Mesenteric fat pad (tissue), 1 donor: Measurements from ENCODE around the gene CCDC194. TPM values are rescaled to one million over a fixed set of nuclear protein-coding genes. Genes with fewer than 3 reads are reported as not detected.

Experiments used
- DNase-seq: peaks from one replicate; pipeline ENCODE4 v3.0.0-alpha.2; 2020; ENCODE audit warnings: low spot score
- long read RNA-seq: library from polyadenylated mRNA; unstranded; transcript quantifications from one replicate; pipeline ENCODE4 v2.0.0, GENCODE V29; 2020
- total RNA-seq: library from RNA; stranded (reverse); fragmentation: NEBNext Ultra II Directional; extraction: Animal tissue kit (Norgen Biotek cat#: 25700); gene quantifications from one replicate; pipeline ENCODE4 v1.2.1, GENCODE V29; 2021
- donor health status: DM: yes; HTN: yes; CAD: no.

CCDC194 gene, protein sequence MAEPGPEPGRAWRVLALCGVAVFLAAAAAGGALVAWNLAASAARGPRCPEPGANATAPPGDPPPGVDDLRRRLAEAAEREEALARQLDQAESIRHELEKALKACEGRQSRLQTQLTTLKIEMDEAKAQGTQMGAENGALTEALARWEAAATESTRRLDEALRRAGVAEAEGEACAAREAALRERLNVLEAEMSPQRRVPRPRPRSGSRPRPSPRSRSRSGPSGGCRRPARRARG
- total RNA-seq: 0.87 TPM
- long read RNA-seq: 0 reads

DNA sequence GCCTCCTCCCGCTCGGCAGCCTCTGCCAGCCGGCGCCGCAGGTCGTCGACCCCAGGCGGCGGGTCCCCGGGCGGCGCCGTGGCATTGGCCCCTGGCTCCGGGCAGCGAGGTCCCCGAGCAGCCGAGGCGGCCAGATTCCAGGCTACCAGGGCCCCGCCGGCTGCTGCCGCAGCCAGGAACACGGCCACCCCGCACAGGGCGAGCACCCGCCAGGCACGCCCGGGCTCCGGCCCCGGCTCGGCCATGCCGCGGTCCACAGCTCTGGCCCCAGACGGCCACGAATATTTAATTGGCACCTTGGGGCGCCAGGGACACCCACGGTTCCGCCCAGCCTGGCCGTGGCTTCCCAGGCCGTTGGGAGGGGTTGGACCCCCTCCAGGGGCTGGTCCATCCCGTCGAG, at the start of gene CCDC194:
CCDC194 (minus strand) TSS at position 283 of the 400 bp plus-strand sequence; CDS start at position 245, 38 bp downstream.
- no peak for DNase-seq

DNA sequence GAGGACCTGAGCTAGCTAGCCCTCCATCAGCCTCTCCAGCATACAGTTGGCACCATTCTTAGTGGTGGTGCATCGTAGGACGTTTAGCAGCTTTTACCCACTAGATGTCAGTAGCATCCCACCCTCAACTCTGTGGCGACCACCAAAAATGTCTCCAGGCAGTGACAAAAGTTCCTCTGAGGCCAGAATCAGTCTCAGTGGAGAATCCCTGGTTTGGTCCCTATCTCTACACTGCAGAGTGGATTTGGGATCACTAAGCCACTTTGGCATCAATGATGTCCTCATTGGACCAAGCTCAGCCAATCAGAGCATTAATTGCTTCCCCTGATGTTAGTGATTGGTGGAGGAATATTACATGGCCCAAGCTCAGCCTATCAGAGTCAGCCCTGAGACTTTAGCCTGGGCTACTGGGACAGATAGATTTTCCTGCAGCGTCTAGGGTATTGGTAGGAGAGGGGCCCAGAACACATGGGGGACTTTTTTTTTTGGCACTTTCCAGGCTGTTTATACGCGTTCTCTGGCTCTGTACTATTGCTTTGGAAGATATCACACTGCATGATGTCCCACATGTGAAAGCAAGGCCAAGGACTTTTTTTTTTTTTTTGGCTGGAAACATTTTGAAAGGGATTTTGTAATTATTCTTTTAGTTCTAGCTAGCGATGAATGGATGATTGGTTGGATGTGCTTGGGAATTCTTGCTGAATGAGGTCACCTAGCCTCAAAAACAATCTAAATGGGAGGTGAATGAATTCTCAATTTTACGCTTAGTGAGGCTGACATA, 47.4 kb upstream of the CCDC194 start:
- DNase-seq: no peak

DNA sequence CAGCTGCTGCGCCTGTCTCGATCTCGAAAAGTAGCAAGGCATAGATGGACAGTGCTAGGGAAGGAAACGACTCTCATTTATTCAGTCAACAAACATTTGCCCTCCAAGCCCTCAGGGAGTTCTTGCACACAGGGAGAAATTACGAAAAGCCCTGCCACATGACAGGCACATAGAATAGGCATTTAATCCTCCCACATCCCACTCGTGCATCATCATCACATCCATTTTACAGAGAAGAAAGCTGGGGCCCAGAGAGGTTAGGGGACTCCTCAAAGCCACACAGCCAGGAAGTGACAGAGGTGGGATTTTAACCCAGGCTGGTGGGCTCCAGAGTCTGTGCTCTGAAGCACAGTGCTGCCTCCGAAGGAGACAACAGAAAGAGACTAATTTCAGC, 42.9 kb upstream of the CCDC194 start:
- DNase-seq: no peak

DNA sequence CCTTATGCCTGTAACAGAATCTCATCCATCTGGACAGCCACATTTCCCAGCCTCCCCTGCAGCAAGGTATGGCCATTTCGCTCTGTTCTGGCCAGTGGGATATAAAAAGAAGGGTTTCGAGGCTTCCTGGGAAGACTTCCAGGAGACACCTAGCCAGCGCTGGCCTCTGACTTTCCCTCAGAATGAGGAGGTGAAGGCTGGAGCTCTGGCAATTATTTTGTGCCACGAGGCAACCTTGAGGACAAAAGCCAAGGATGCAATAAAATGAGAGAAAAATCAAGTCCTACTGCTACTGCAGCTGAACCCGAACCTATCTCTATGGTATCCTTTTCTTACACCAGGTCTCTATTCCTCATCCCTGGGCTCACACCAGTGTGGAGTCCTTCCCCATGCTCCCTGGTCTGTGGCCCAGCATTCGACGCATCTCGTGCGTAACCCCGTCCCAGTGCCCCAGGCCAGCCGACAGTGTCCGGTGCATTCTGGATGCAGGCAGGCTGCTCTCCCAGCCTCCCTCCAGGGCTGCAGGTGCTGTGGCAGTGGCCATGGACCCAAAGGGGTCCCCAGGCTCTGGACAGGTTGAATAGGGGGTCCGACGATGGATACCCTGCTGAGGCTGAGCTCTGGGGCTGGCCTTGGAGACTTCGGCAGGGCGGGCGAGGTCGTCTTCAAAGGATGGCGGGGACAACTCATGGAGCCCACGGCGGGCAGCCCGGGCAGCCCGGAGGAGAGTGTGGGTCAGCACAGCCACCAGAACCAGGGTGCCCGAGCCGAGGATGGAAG, 42.3 kb upstream of the CCDC194 start:
- no peak for DNase-seq

DNA sequence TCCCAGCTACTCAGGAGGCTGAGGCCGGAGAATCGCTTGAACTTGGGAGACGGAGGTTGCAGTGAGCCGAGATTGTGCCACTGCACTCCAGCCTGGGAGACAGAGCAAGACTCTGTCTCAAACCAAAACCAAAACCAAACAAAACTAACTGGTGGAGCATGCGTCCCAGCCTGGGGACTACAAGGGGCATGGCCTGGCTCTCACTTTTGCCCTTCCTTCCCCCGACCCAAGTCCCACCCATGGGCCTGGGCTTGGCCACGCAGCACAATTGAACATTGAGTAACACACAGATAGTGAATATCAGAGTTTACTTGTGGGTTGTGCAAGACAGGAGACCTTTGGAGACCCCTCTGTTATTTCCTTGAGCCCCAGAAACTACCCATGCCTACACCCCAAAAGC, 41.2 kb upstream of the CCDC194 start:
- no peak for DNase-seq

DNA sequence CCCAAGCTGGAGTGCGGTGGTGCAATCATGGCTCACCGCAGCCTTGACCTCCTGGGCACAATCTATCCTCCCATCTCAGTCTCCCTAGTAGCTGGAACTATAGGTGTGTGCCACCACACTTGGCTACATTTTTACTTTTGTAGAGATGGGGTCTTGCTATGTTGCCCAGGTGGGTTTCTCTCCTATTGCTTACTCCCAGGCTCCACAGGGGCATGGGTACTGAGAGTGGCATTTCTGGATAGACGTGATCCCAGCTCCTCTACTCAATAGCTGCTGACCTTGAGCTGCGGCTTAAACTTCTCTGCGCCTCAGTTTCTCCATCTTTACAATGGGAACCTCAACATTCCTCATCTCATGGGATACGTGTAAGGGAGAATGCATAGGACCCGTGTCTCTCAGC, 37.4 kb upstream of the CCDC194 start:
- no peak for DNase-seq

DNA sequence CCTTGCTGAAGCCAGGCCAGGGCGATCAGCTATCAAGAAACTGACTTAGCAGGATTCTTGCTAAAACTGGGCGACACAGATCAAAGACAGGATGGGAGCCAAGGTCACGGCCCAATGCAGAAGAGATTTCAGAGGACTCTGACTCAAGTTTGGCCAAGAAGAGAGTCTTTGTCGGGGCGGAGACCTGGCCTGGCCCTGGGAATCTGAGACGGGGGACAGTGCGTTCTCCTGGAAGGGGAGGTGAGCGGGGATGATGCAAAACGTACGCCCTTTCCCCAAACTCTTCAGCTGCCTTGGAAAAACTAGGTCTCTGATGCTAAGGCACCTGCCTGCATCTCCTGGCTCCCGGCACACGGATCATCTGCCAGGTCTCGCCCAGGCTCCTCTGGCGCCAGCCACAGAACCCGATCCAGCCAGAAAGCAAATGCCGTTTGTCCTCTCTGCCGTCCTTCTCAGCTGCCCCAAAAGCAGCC, 35.7 kb upstream of the CCDC194 start:
- DNase-seq: no peak

DNA sequence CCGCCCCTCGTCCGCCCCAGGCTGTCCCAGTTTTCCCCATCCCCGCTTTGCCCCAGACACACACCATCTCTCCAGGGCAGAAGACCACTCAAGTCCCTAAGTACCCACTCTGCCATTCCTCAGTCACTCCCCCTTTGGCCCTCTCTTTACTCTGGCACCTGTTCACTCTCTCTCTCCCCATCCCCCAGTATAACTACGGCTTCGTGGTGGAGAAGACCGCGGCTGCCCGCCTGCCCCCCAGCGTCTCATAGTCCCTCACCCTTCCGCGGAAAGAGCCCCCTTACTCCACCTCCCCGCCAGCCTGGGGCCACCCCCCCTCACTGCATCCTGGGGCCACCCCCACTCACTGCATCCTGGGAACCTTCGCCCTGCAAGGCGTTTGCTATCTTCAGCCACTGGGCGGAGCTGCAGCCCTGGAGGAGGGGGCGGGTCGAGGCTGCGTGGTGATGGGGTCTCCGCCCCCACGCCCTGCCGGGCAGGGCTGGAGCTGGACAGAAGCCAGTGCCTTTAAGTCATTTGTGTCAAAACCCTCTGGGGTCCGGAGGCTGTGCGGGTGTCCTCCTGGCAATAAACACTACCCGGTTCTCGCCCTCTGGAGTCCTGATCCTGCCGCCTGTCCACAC, 30.9 kb upstream of the CCDC194 start:
- DNase-seq: no peak

DNA sequence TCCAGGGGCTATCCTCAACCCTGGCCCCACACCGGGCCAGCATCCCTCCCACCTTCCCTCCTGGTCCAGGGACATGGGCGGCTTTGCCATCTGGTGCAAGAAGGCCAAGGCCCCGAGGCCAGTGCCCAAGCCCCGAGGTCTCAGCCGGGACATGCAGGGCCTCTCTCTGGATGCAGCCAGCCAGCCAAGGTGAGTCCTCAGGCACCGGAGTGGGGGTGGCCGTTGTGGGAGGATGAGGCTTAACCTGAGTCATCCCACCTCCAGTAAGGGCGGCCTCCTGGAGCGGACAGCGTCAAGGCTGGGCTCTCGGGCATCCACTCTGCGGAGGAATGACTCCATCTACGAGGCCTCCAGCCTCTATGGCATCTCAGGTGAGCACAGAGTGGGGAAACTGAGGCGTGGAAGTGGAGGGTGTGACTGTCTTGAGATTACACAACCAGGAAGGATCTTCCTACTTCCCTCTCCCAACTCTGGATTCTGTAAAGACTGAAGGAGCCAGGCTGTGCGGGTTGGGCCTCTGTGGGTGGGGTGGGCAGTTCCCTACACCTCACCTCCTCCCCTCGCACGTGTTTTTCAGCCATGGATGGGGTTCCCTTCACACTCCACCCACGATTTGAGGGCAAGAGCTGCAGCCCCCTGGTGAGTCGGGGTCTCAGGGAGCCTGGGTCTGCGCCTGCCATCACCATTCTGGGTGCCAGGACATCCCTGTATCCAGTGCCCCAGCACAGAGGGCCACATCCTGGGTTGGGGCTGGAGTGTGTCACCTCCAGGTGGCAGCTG, 29.6 kb upstream of the CCDC194 start:
- DNase-seq: no peak

DNA sequence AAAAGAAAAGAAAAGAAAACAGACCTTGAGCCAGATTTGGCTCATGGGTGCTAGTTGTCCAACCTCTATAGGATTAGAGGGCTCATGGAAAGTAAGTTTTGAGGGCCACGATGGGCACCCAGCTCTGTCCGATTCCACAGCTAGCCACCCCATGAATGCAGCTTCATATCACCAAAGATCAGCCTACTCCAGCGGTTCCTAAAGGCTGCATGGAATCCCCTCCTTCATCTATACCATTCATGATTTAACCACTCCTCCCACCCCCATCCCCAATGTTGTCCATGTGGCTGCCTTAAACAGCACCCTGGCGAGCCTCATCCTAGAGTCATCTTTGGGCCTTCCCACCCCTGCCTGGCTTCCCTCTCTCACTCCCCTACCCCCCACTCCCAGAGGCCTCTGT, 27.9 kb upstream of the CCDC194 start:
- DNase-seq: no peak

DNA sequence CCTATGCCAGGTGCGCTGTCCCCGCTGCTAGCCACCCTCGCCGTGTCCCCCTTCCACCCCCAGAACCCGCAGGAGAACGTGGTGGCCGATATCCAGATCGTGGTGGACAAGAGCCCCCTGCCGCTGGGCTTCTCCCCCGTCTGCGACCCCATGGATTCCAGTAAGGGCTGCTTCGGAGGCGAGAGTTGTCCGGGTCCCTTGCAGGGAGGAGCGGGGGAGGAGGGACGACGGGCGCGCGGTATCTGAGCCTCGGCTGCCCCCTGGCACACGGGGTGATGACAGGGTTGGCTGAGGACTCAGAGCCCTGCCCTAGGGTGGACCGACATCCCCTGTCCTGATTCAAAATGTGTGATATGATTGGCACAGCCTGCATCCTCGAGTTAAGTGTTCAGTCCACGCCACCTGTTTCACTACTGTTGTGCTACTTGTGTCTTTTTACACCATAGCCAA, 26.5 kb upstream of the CCDC194 start:
- no peak for DNase-seq

DNA sequence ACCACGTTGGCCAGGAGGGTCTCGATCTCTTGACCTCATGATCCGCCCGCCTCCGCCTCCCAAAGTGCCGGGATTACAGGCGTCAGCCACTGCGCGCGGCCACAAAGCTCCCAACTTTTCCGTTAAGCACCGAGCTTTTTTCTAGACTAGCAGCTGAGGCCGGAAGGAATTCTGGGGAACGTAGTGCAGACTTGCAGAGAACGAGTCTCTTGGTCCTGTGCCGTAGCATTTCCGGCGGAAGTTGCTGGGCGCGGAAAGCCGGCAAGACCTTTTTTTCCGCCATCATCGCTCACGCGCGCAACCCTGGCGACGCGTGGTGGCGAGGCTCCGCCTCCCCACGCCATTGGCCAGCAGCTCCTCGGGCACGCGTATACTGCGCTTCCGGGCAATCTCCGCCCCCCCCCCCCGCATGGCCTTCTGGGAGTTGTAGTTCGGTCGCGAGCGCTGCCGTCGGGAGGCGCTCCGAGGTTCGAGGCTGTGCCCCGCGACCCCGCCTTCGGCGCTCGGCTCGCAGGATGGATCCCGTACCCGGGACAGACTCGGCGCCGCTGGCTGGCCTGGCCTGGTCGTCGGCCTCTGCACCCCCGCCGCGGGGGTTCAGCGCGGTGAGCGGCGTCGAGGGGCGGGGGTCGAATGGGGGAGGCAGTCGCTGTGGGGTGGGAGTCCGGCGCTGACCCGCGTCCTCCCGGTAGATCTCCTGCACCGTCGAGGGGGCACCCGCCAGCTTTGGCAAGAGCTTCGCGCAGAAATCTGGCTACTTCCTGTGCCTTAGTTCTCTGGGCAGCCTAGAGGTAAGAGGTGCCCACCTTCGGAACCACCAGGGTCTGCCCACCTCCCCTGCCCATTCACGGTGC, 25.9 kb upstream of the CCDC194 start, which contains the start of gene MVB12A:
MVB12A (plus strand) TSS at position 427 of the 854 bp plus-strand sequence; CDS start at position 516, 89 bp downstream.
- DNase-seq: peak; percentile 99

DNA sequence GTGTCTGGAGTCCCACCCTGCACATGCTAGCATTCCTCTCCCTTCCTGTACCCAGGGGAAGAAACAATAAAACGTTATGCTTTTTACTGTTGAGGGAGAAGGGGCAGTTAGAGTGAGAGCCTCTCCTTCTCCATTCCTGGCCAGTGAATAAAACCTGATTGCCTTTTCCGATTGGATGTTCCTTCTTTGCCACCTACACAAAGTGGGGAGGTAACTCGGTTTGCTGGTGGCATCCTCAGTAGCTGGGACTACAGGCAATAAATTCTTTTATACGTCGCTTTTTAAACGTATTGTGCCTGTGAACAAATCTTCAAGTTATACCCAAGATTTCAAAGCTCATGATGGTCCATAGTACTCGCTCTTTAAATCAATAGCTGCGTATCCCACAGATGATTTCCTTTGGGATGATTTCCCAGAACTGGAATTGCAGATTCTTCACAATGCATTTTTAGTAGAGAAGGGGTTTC, 25.2 kb upstream of the CCDC194 start:
- no peak for DNase-seq

DNA sequence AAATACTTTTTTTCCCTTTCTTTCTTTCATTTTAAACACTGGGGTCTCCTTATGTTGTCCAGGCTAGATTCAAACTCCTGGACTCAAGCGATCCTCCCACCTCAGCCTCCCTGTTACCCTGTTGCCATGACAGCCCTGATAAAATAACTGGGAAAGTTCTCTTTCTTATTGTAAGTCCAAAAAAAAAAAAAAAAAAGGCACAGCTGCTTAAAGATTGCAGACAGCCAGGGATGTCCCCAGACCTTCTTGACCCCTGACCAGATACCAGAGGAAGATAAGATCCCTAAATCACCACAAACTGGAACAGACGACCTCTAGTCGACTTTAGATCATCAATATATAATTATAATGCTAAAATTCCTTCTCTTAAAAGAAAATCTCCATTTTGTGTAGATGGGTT, 24.7 kb upstream of the CCDC194 start:
- no peak for DNase-seq

DNA sequence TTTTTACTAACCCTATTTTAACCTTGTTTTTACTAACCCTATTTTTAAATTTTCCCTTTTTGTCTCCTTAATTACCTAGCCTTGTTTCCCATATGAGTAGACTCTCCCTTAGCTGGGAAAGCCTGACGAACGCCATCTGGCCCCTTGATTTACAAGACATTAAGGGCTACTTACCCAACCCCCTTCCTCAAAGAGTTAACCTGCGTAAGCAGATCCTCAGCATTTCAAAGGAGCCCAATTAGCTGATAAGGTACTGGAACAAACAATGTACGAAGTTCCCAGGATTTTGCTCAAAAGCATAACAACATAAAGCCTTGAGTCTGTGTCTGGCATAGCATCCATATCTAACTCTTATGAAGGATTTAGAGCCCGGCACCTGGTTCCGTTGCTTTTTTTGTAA, 21.1 kb upstream of the CCDC194 start:
- no peak for DNase-seq

DNA sequence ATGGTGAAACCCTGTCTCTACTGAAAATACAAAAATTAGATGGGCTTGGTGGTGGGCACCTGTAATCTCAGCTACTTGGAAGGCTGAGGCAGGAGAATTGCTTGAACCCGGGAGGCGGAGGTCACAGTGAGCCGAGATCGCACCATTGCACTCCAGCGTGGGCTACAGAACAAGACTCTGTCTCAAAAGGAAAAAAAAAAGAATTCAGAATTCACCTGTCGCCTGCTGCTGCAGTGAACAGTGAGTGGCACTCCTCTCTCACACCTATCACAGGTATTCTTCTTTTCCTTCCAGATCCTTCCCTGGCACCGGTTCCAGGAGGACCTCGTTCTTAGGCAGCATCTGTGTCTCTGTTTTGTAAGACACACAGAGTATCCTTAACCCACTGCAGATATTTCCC, 20.1 kb upstream of the CCDC194 start:
- no peak for DNase-seq

DNA sequence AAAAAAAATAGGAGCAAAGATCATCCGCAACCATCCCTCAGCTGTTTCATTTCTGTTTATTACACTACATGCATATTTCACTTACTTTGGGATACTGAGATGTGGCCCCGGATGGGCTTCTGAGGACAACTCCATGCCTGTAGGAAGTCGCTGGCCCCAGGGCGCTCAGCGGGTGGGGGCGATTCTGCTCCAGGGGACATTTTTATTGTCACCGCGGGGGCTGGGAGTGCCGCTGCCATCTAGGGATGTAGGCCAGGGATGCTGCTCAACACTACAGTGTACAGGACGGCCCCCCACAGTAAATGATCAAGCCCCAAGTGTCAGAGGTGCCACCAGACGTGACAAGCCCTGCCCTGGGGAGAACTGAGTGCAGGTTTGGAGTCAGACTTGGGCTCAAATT, 17.8 kb upstream of the CCDC194 start:
- no peak for DNase-seq

DNA sequence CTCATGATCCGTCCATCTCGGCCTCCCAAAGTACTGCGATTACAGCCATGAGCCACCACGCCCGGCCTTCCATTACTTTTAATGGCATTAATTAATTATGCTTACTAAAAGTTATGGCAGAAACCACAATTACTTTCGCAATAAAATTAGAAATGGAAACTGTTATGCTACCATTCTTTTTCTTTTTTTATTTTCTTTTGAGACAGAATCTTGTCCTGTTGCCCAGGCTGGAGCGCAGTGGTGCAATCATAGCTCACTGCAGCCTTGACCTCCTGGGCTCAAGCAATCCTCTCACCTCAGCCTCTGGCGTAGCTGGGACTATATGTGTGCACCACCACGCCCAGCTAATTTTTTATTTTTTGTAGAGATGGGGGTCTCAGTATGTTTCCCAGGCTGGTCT, 16.0 kb upstream of the CCDC194 start:
- DNase-seq: no peak

DNA sequence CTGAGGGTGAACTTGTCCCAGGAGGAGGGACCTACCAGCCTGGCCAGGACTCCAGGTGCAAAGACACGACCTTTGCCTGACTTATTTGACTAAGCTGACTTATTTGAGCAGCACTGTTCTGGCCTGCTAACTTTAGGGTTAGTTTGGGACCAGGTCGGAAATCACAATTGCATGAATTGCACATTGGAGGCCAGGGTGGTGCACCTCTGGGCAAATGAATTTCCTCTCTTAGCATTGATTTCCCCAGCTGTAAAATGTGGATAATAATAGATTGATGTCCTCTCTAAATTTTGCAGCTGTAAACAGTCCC, 12.8 kb upstream of the CCDC194 start:
- no peak for DNase-seq
